Endothelial cell (in vitro differentiated cells): ENCODE results near the gene DAND5. TPM values are rescaled to one million over a fixed set of nuclear protein-coding genes. Genes with fewer than 3 reads are reported as not detected.
A peak's percentile ranks its signal among the peaks of the same experiment; 100 is the strongest.

Source experiments
- DNase-seq: peaks from one replicate; pipeline ENCODE4 v3.0.0; 2021; ENCODE audit warnings: low spot score
- H3K27ac Mint-ChIP-seq: one replicate; pipeline ENCODE4 v1.8.0; 2021; ENCODE audit warnings: mixed read lengths, inconsistent platforms; ENCODE audit not compliant: unreplicated experiment
- H3K27me3 Mint-ChIP-seq: one replicate; pipeline ENCODE4 v1.8.0; 2021; ENCODE audit warnings: mild to moderate bottlenecking, moderate library complexity, mixed read lengths, inconsistent platforms; ENCODE audit not compliant: unreplicated experiment
- H3K36me3 Mint-ChIP-seq: one replicate; pipeline ENCODE4 v1.8.0; 2021; ENCODE audit warnings: mild to moderate bottlenecking, low read depth, mixed read lengths, inconsistent platforms; ENCODE audit not compliant: unreplicated experiment
- H3K4me1 Mint-ChIP-seq: one replicate; pipeline ENCODE4 v1.8.0; 2021; ENCODE audit warnings: mild to moderate bottlenecking, mixed read lengths, inconsistent platforms; ENCODE audit not compliant: unreplicated experiment
- H3K4me3 Mint-ChIP-seq: one replicate; pipeline ENCODE4 v1.8.0; 2021; ENCODE audit warnings: mild to moderate bottlenecking, mixed read lengths, inconsistent platforms; ENCODE audit not compliant: unreplicated experiment
- H3K9me3 Mint-ChIP-seq: one replicate; pipeline ENCODE4 v1.8.0; 2021; ENCODE audit warnings: mixed read lengths, inconsistent platforms; ENCODE audit not compliant: unreplicated experiment
- CTCF ChIP-seq: fragments of 200-600 bp; sonication (generic); IDR thresholded peaks from one replicate; pipeline ENCODE4 v1.5.0; 2021; ENCODE audit warnings: antibody characterized with exemption; ENCODE audit not compliant: unreplicated experiment
- total RNA-seq: library from RNA; stranded (reverse); fragmentation: NEBNext Ultra II Directional; extraction: Animal tissue kit (Norgen Biotek cat#: 25700); gene quantifications from one replicate; pipeline ENCODE4 v1.2.1, GENCODE V29; 2021; ENCODE audit not compliant: unreplicated experiment

Gene DAND5
- total RNA-seq, 1 donor from 2014 or later, result 0.69 TPM

- DNase-seq, result peak; percentile 87
- H3K4me3 Mint-ChIP-seq, result peak overlapping the region; percentile 95
- peak overlapping the region; percentile 96 for H3K27ac Mint-ChIP-seq
- H3K36me3 Mint-ChIP-seq, result peaks cover 42% of the 10 kb centered on the region
- TF ChIP-seq CTCF, result no peak
- no peaks in the 10 kb centered on the region for H3K9me3 Mint-ChIP-seq
- H3K4me1 Mint-ChIP-seq, result peaks cover 15% of the 10 kb centered on the region
- H3K27me3 Mint-ChIP-seq, result peaks cover 12% of the 10 kb centered on the region
Measured at GRCh38 chr19:12946092-12946721, 23.2 kb upstream of the DAND5 start.

- no peak for TF ChIP-seq CTCF
- Mint-ChIP-seq H3K27ac (peak overlapping the region; percentile 96), H3K9me3 (no peaks in the 10 kb centered on the region), H3K4me1 (peaks cover 15% of the 10 kb centered on the region), H3K36me3 (peaks cover 43% of the 10 kb centered on the region), H3K4me3 (peak overlapping the region; percentile 95), H3K27me3 (peaks cover 15% of the 10 kb centered on the region)
- DNase-seq, result no peak
Measured at GRCh38 chr19:12946731-12947496, 22.5 kb upstream of the DAND5 start.

- TF ChIP-seq CTCF, result no peak
- no peak for DNase-seq
- Mint-ChIP-seq H3K9me3 (no peaks in the 10 kb centered on the region), H3K27me3 (peaks cover 13% of the 10 kb centered on the region), H3K36me3 (peaks cover 43% of the 10 kb centered on the region), H3K27ac (no peak overlapping the region), H3K4me3 (peak overlapping the region; percentile 65), H3K4me1 (peaks cover 14% of the 10 kb centered on the region)
Measured at GRCh38 chr19:12947702-12948611, 21.4 kb upstream of the DAND5 start.

GRCh38 chr19:12948612-12949362, 20.6 kb upstream of the DAND5 start:
- Mint-ChIP-seq H3K27me3 (peaks cover 13% of the 10 kb centered on the region), H3K4me1 (peaks cover 9% of the 10 kb centered on the region), H3K27ac (no peak overlapping the region), H3K9me3 (no peaks in the 10 kb centered on the region), H3K36me3 (peaks cover 36% of the 10 kb centered on the region), H3K4me3 (no peak overlapping the region)
- TF ChIP-seq CTCF, result no peak
- DNase-seq, result no peak
